SK-N-SH (cell line): ENCODE measurements around the gene DUS4L. TPM values are rescaled to one million over a fixed set of nuclear protein-coding genes. Genes with fewer than 3 reads are reported as not detected.

Source experiments
- CTCF ChIA-PET: fragments of 300-600, 350-600 bp; formaldehyde crosslinking; extraction: SDS; loops from one replicate; lab custom pipeline; 2021; lab: Yijun Ruan, JAX
- POLR2A ChIA-PET: fragments of 350-600 bp; sonication (Branson Sonifier 250); formaldehyde crosslinking; extraction: SDS; loops from one replicate; lab custom pipeline; 2020; ENCODE audit warnings: antibody characterized with exemption, inconsistent platforms; lab: Yijun Ruan, JAX
- DNase-seq: peaks from one replicate; pipeline ENCODE4 v3.0.0; 2012
- H2AFZ ChIP-seq: fragments of 200-600 bp; sonication (generic); 2 replicates; pipeline ENCODE4 v1.8.1; 2016; ENCODE audit warnings: antibody characterized with exemption, mild to moderate bottlenecking, low read depth
- H3F3A ChIP-seq: fragments of 200-600 bp; sonication (generic); replicated peaks from 2 replicates; pipeline ENCODE3; 2016; ENCODE audit warnings: antibody characterized with exemption, mild to moderate bottlenecking; ENCODE audit not compliant: insufficient read depth
- H3K27ac ChIP-seq, 2 experiments: fragments of 200-500 bp in 1 of 2; fragments of 200-600 bp in 1 of 2; sonication (Bioruptor generic) in 1 of 2; sonication (generic), shearing (Covaris generic) in 1 of 2; 2 replicates each; pipeline versions ENCODE4 v1.5.1 to v1.6.1; 2014 to 2016; ENCODE audit warnings: low read depth in 2 of 2, inconsistent platforms in 1 of 2, low read length in 1 of 2, mild to moderate bottlenecking in 1 of 2, mixed read lengths in 1 of 2
- H3K27me3 ChIP-seq: fragments of 200-600 bp; sonication (generic), shearing (Covaris generic); 2 replicates; pipeline ENCODE4 v1.6.1; 2016; ENCODE audit warnings: mixed run types; ENCODE audit not compliant: insufficient read depth
- H3K36me3 ChIP-seq, 2 experiments: fragments of 200-500 bp in 1 of 2; fragments of 200-600 bp in 1 of 2; sonication (Bioruptor generic) in 1 of 2; sonication (generic) in 1 of 2; replicated peaks in 1 of 2; 2 replicates each; pipeline versions ENCODE3 to v1.5.1; 2014 to 2016; ENCODE audit warnings: low read length in 1 of 2, mild to moderate bottlenecking in 1 of 2; ENCODE audit not compliant: insufficient read depth in 2 of 2, control insufficient read depth in 1 of 2
- H3K4me1 ChIP-seq, 2 experiments: fragments of 200-500 bp in 1 of 2; fragments of 200-600 bp in 1 of 2; sonication (Bioruptor generic) in 1 of 2; sonication (generic), shearing (Covaris generic) in 1 of 2; 2 replicates each; pipeline versions ENCODE4 v1.5.1 to v1.6.1; 2014 to 2016; ENCODE audit warnings: low read depth in 1 of 2, low read length in 1 of 2, mixed run types in 1 of 2; ENCODE audit not compliant: insufficient read depth in 2 of 2, control insufficient read depth in 1 of 2
- H3K4me2 ChIP-seq: fragments of 200-600 bp; sonication (generic), shearing (Covaris generic); 2 replicates; pipeline ENCODE4 v1.6.1; 2017; ENCODE audit warnings: mixed run types
- H3K4me3 ChIP-seq, 2 experiments: fragments of 200-500 bp in 1 of 2; fragments of 200-600 bp in 1 of 2; sonication (Bioruptor generic) in 1 of 2; sonication (generic), shearing (Covaris generic) in 1 of 2; 2 replicates each; pipeline versions ENCODE4 v1.5.1 to v1.8.1; 2014 to 2016; ENCODE audit warnings: low read depth in 2 of 2, inconsistent platforms in 1 of 2, low read length in 1 of 2, mild to moderate bottlenecking in 1 of 2, mixed read lengths in 1 of 2, moderate library complexity in 1 of 2
- H3K79me2 ChIP-seq: fragments of 200-600 bp; sonication (generic); 2 replicates; pipeline ENCODE4 v1.8.1; 2017; ENCODE audit warnings: mild to moderate bottlenecking; ENCODE audit not compliant: insufficient read depth
- H3K9ac ChIP-seq: fragments of 200-600 bp; sonication (generic); 2 replicates; pipeline ENCODE4 v1.6.1; 2017; ENCODE audit warnings: mixed run types
- H3K9me2 ChIP-seq: fragments of 200-600 bp; sonication (generic); 2 replicates; pipeline ENCODE4 v1.6.1; 2017; ENCODE audit warnings: mixed run types
- H3K9me3 ChIP-seq: fragments of 200-600 bp; sonication (generic); 2 replicates; pipeline ENCODE4 v1.6.1; 2017; ENCODE audit warnings: mixed run types, mild to moderate bottlenecking, moderate library complexity
- H4K20me1 ChIP-seq: fragments of 200-600 bp; sonication (generic); 2 replicates; pipeline ENCODE4 v1.6.1; 2017; ENCODE audit warnings: mild to moderate bottlenecking, mixed run types; ENCODE audit not compliant: insufficient read depth
- CHD2 ChIP-seq: fragments of 150-350 bp; IDR thresholded peaks from 2 replicates; pipeline ENCODE4 v1.6.1; 2018; ENCODE audit warnings: low read length; ENCODE audit not compliant: partially characterized antibody
- CTCF ChIP-seq: fragments of 200-600 bp; sonication (generic); IDR thresholded peaks from 2 replicates; pipeline ENCODE4 v1.6.1; 2017; ENCODE audit warnings: antibody characterized with exemption, mild to moderate bottlenecking, moderate library complexity
- ELF1 ChIP-seq: IDR thresholded peaks from 2 replicates; pipeline ENCODE4 v1.4.0; 2012
- FOXJ3 ChIP-seq: sonication (generic); formaldehyde crosslinking; IDR thresholded peaks from 2 replicates; pipeline ENCODE4 v1.5.1; 2020; ENCODE audit warnings: mild to moderate bottlenecking, missing genetic modification reagents
- IRF3 ChIP-seq: fragments of 150-350 bp; IDR thresholded peaks from 2 replicates; pipeline ENCODE4 v1.6.1; 2016; ENCODE audit warnings: mild to moderate bottlenecking, low read depth, low read length
- JUND ChIP-seq: IDR thresholded peaks from 2 replicates; pipeline ENCODE4 v1.4.0; 2012
- MAX ChIP-seq: IDR thresholded peaks from 2 replicates; pipeline ENCODE4 v1.4.0; 2012; ENCODE audit warnings: low read depth
- MEF2A ChIP-seq: IDR thresholded peaks from 2 replicates; pipeline ENCODE4 v1.4.0; 2012; ENCODE audit warnings: low read depth, borderline replicate concordance
- NFIC ChIP-seq: IDR thresholded peaks from 2 replicates; pipeline ENCODE4 v1.4.0; 2012; ENCODE audit warnings: borderline replicate concordance
- NRF1 ChIP-seq: IDR thresholded peaks from 2 replicates; pipeline ENCODE4 v1.6.1; 2012; ENCODE audit warnings: low read depth, mild to moderate bottlenecking, low read length
- POLR2AphosphoS5 ChIP-seq: IDR thresholded peaks from 2 replicates; pipeline ENCODE4 v1.6.1; 2012; ENCODE audit warnings: low read depth, low read length
- RAD21 ChIP-seq: IDR thresholded peaks from 2 replicates; pipeline ENCODE4 v1.6.1; 2012; ENCODE audit warnings: mild to moderate bottlenecking, low read length
- RCOR1 ChIP-seq: fragments of 150-350 bp; IDR thresholded peaks from 2 replicates; pipeline ENCODE4 v1.6.1; 2017; ENCODE audit warnings: antibody characterized with exemption, low read length
- REST ChIP-seq: IDR thresholded peaks from 2 replicates; pipeline ENCODE4 v1.6.1; 2012; ENCODE audit warnings: mild to moderate bottlenecking, low read depth, low read length, moderate library complexity
- SMC3 ChIP-seq: IDR thresholded peaks from 2 replicates; pipeline ENCODE4 v1.6.1; 2012; ENCODE audit warnings: low read depth, low read length, improper control_type of control experiment
- TCF12 ChIP-seq: IDR thresholded peaks from 2 replicates; pipeline ENCODE4 v1.4.0; 2012
- TEAD4 ChIP-seq: IDR thresholded peaks from 2 replicates; pipeline ENCODE4 v1.4.0; 2012; ENCODE audit warnings: mild to moderate bottlenecking, borderline replicate concordance; ENCODE audit not compliant: insufficient read depth
- USF1 ChIP-seq: IDR thresholded peaks from 2 replicates; pipeline ENCODE4 v1.4.0; 2012; ENCODE audit warnings: low read depth, borderline replicate concordance
- WGBS: methylation state at CpG from one replicate; pipeline ENCODE4 v1.1.6; 2017; ENCODE audit warnings: low lambda C conversion rate; 5-methylcytosine and 5-hydroxymethylcytosine counted together
- polyA plus RNA-seq, 3 experiments: library from polyadenylated mRNA; depleted of rRNA; stranded (reverse); fragments of >200 nt; gene quantifications; 2 replicates each; pipeline ENCODE4 v1.2.3, GENCODE V29; 2012

DUS4L gene
- polyA plus RNA-seq, 1 of the 3 experiments (the other 2 are of a cell fraction), result 9.7 TPM

GRCh38 chr7:107597953-107598352, 34.2 kb downstream of the DUS4L start (continued):
- TF ChIP-seq TEAD4 (no peak), ELF1 (no peak), USF1 (no peak), RCOR1 (no peak), NRF1 (no peak), REST (no peak)

- no peaks in the 10 kb centered on the region for H3K9me3 ChIP-seq
- H3K9me2 ChIP-seq, result no peaks in the 10 kb centered on the region
- H3K79me2 ChIP-seq, result peaks cover 5% of the 10 kb centered on the region; the same call in 1 of the 2 replicates
- H3K4me1 ChIP-seq, result peaks cover 2 to 18% of the 10 kb centered on the region in 2 experiments; a peak in 3 of 4 replicates
- no peak for DNase-seq
- TF ChIP-seq CTCF (no peak), RAD21 (no peak), MAX (no peak), TEAD4 (no peak), POLR2AphosphoS5 (no peak), TCF12 (no peak), FOXJ3 (CRISPR knock-in tag) (no peak), MEF2A (no peak), IRF3 (no peak), JUND (no peak), SMC3 (no peak), NFIC (no peak), CHD2 (no peak)
- POLR2A ChIA-PET, result no interaction called here
- no peaks in the 10 kb centered on the region for H3K27me3 ChIP-seq
- H3K36me3 ChIP-seq, result peaks cover 68 to 83% of the 10 kb centered on the region in 2 experiments
- H3K27ac ChIP-seq, result no peak overlapping the region
- no peak overlapping the region for H2AFZ ChIP-seq
- peaks cover 34% of the 10 kb centered on the region for H3F3A ChIP-seq
- H4K20me1 ChIP-seq, result no peaks in the 10 kb centered on the region
- no peak overlapping the region for H3K9ac ChIP-seq
- 96% methylated on average over 1 of the region's 1 CpG for WGBS
- CTCF ChIA-PET, result interaction anchor here (0.9 to 2.0 kb wide), 3 partner anchors 10 to 15 kb away, joined by 3 to 4 read pairs (median 3); no protein-coding TSS in a partner anchor
- H3K4me3 ChIP-seq, result no peak overlapping the region
- H3K4me2 ChIP-seq, result no peak overlapping the region
Observed at GRCh38 chr7:107599262-107599661, 35.5 kb downstream of the DUS4L start.
